GM10847 (cell line): Measurements from ENCODE around the gene OMP.

Experiments
- POLR2A ChIP-seq: IDR thresholded peaks from 2 replicates; pipeline ENCODE4 v1.6.1; 2011; ENCODE audit not compliant: insufficient read length; ENCODE audit errors: extremely low read depth

Gene OMP

GRCh38 chr11:77107950-77108349 lies 5.3 kb downstream of the OMP start:
- no peak for TF ChIP-seq POLR2A

- TF ChIP-seq POLR2A, result no peak
Measured at GRCh38 chr11:77108436-77108835, 5.8 kb downstream of the OMP start.

GRCh38 chr11:77109236-77110019 lies 6.8 kb downstream of the OMP start:
- TF ChIP-seq POLR2A, result no peak

GRCh38 chr11:77110836-77111235 lies 8.2 kb downstream of the OMP start:
- no peak for TF ChIP-seq POLR2A

- TF ChIP-seq POLR2A, result no peak
Measured at GRCh38 chr11:77111277-77111676, 8.6 kb downstream of the OMP start.

- TF ChIP-seq POLR2A, result no peak
Measured at GRCh38 chr11:77111946-77112345, 9.3 kb downstream of the OMP start.

- no peak for TF ChIP-seq POLR2A
Measured at GRCh38 chr11:77112641-77113381, 10.2 kb downstream of the OMP start.

GRCh38 chr11:77113382-77114088 lies 10.9 kb downstream of the OMP start:
- TF ChIP-seq POLR2A, result no peak

GRCh38 chr11:77114089-77114463 lies 11.4 kb downstream of the OMP start:
- no peak for TF ChIP-seq POLR2A

GRCh38 chr11:77115181-77115611 lies 12.6 kb downstream of the OMP start:
- TF ChIP-seq POLR2A, result no peak

- no peak for TF ChIP-seq POLR2A
Measured at GRCh38 chr11:77115956-77116355, 13.3 kb downstream of the OMP start.

- TF ChIP-seq POLR2A, result no peak
Measured at GRCh38 chr11:77117492-77117891, 14.9 kb downstream of the OMP start.

- no peak for TF ChIP-seq POLR2A
Measured at GRCh38 chr11:77118086-77118485, 15.4 kb downstream of the OMP start.

GRCh38 chr11:77118971-77119370 lies 16.3 kb downstream of the OMP start:
- TF ChIP-seq POLR2A, result no peak

GRCh38 chr11:77119531-77119936 lies 16.9 kb downstream of the OMP start:
- TF ChIP-seq POLR2A, result no peak

GRCh38 chr11:77120571-77120970 lies 17.9 kb downstream of the OMP start:
- TF ChIP-seq POLR2A, result no peak
